Stomach (tissue), 4 donors: ENCODE results near the gene MMD2.
"Not testable (repeated sequence)": the region's sequence is repeated elsewhere in the genome, so short reads cannot be mapped to it uniquely, and the experiment has no call there.

Experiments used
- CTCF ChIP-seq, 7 experiments: fragments of 450-650 bp in 4 of 7; fragments of 200-600 bp in 3 of 7; sonication (generic) in 3 of 7; IDR thresholded peaks; one replicate each; pipeline ENCODE4 v1.5.1; 2016 to 2019; ENCODE audit warnings: antibody characterized with exemption in 7 of 7, control low read depth in 2 of 7, mild to moderate bottlenecking in 1 of 7
- EP300 ChIP-seq: sonication (generic); formaldehyde crosslinking; IDR thresholded peaks from one replicate; pipeline ENCODE4 v1.6.1; 2017; ENCODE audit warnings: antibody characterized with exemption
- POLR2A ChIP-seq, 4 donors: fragments of 450-650 bp; IDR thresholded peaks; one replicate each; pipeline ENCODE4 v1.6.1; 2016; ENCODE audit warnings: antibody characterized with exemption in 4 of 4, control low read depth in 2 of 4, mild to moderate bottlenecking in 1 of 4, moderate library complexity in 1 of 4
- POLR2AphosphoS5 ChIP-seq, 3 donors: sonication (generic); formaldehyde crosslinking; IDR thresholded peaks; one replicate each; pipeline ENCODE4 v1.6.1; 2016; ENCODE audit warnings: antibody characterized with exemption in 3 of 3

- TF ChIP-seq CTCF (IDR thresholded peaks at IDR 0.05); POLR2AphosphoS5 (IDR thresholded peaks at IDR 0.05); EP300; POLR2A (IDR thresholded peaks at IDR 0.05): not testable (repeated sequence)
These were observed 16.6 kb upstream of the MMD2 start for GRCh38 chr7:4975626-4976025.
